Motor neuron (in vitro differentiated cells): ENCODE results near the gene SLC6A19. TPM values are rescaled to one million over a fixed set of nuclear protein-coding genes. Genes with fewer than 3 reads are reported as not detected.

Experiments
- ATAC-seq, 8 experiments: fragments of 200-7000 bp; cut with Tn5 transposase; replicated peaks in 6 of 8; 2 replicates each; pipeline ENCODE4 v1.8.0; 2021; ENCODE audit warnings: mild to moderate bottlenecking in 8 of 8, moderate library complexity in 8 of 8
- H3K27ac ChIP-seq, 2 donors: fragments of 250-450 bp; sonication (Bioruptor Pico); 2 replicates each; pipeline ENCODE4 v1.9.0; 2021; ENCODE audit warnings: antibody characterized with exemption in 2 of 2, mild to moderate bottlenecking in 2 of 2, moderate library complexity in 1 of 2
- H3K4me1 ChIP-seq, 2 donors: fragments of 250-450 bp; sonication (Bioruptor Pico); replicated peaks in 1 of 2; 2 replicates each; pipeline ENCODE4 v1.6.1; 2021; ENCODE audit warnings: antibody characterized with exemption in 2 of 2, mild to moderate bottlenecking in 2 of 2, moderate library complexity in 1 of 2
- H3K4me3 ChIP-seq, 5 donors: fragments of 250-450 bp; sonication (Bioruptor Pico); 2 replicates each; pipeline ENCODE4 v1.9.0; 2021; ENCODE audit warnings: antibody characterized with exemption in 5 of 5, mild to moderate bottlenecking in 5 of 5, moderate library complexity in 4 of 5
- WGBS, 10 experiments: fragments of 450-650 bp; shearing (Covaris generic); methylation state at CpG; one replicate each; pipeline ENCODE4 v1.0.0; 2022; 5-methylcytosine and 5-hydroxymethylcytosine counted together
- in situ Hi-C, 9 experiments: fragments of 400-800 bp; cut with MboI; loops; one replicate each; pipeline ENCODE4 v1.15.0; 2021; ENCODE audit warnings: low sequenced_read_pairs in 9 of 9, low pct_unique_long_range_greater_than_20kb in 2 of 9; ENCODE audit not compliant: unreplicated experiment in 9 of 9
- total RNA-seq, 8 experiments: library from RNA; unstranded; fragments of 300-600 nt; gene quantifications; 2 replicates each; pipeline versions ENCODE4 v1.2.3 to v1.2.4, GENCODE V29; 2022

The SLC6A19 gene
- total RNA-seq, 8 experiments from 2014 or later, result 0.04 to 0.24 (median 0.10) TPM; not detected in 3

DNA sequence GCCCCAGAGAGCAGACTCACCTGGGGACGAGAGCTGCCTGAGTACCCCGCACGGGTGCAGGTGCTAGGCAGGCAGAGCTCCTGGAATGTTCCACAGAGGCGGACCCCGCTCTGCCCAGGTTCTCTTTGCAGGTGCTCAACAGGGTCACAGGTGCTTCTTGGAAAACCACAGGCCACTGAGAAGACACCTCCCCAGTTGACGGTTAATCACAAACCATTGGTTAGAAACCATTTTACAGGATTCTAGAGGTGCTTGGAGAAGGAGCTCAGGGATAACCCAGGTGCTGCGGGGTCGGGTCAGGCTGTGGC is 17.3 kb upstream of the SLC6A19 start:
- 100% methylated on average over 1 of the region's 8 CpGs; no CpG with 5 or more reads in 9 of the 10 experiments for WGBS, 10 experiments
- no peak for ATAC-seq
- in situ Hi-C loops, result loop anchor here in 1 of 9 experiments (25.0 kb wide), 1 partner anchor 453 kb away; no protein-coding TSS in a partner anchor
- Histone ChIP-seq H3K27ac (peak overlapping the region in 1 of 2 donors; percentile 60), H3K4me1 (peaks cover 22 to 25% of the 10 kb centered on the region in 2 donors), H3K4me3 (no peak overlapping the region)

DNA sequence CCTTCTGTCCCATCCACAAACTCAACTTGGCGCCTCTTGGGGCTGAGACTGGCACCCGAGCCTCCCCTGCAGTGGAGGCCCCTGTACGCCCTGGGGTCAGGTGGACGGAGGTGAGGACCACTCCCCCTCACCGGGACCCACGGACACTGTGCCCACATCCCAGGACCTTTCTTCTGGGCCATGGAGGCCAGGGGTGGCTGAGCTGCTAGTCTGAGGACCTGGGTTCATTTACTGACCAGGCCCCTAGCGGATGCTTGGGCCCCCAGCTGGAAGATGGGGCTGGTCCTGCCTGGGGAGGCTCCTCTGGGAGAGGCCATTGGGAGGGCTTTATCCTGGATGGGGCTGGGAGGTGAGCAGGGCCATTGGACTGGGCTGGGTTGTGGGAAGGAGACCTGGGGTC is 16.9 kb upstream of the SLC6A19 start:
- WGBS, 10 experiments, result 80 to 100% methylated on average over 1 of the region's 7 CpGs; no CpG with 5 or more reads in 8 of the 10 experiments
- in situ Hi-C loops, result loop anchor here in 1 of 9 experiments (25.0 kb wide), 1 partner anchor 453 kb away; no protein-coding TSS in a partner anchor
- ATAC-seq, result no peak
- no peak overlapping the region for H3K27ac ChIP-seq
- H3K4me1 ChIP-seq, result peaks cover 22 to 25% of the 10 kb centered on the region in 2 donors
- H3K4me3 ChIP-seq, result no peak overlapping the region

DNA sequence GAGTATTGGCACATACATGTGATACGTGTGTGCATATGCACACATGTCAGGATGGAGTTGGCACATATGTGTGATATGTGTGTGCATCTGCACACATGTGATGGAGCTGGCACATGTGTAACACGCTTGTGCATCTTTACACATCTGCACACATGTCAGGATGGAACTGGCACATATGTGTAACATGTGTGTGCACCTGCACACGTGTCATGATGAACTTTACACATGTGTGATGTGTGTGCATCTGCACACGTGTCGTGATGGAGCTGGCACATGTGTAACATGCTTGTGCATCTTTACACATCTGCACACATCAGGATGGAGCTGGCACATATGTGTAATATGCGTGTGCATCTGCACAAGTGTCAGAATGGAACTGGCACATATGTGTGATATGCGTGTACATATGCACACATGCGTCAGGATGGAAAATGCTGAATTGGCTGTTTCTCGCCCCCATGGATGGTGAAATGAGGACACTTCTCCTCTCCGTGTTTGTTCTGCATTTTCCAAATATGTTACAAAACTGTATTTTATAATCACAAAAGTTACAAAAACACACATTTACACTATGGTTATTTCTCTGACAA is 16.3 kb upstream of the SLC6A19 start:
- 47 to 97% (median 67%) methylated on average over 3 to 7 of the region's 10 CpGs; no CpG with 5 or more reads in 4 of the 10 experiments for WGBS, 10 experiments
- Histone ChIP-seq H3K4me3 (no peak overlapping the region), H3K27ac (no peak overlapping the region), H3K4me1 (peaks cover 22 to 25% of the 10 kb centered on the region in 2 donors)
- ATAC-seq, result no peak
- in situ Hi-C loops, result loop anchor here in 1 of 9 experiments (25.0 kb wide), 1 partner anchor 452 kb away; no protein-coding TSS in a partner anchor

DNA sequence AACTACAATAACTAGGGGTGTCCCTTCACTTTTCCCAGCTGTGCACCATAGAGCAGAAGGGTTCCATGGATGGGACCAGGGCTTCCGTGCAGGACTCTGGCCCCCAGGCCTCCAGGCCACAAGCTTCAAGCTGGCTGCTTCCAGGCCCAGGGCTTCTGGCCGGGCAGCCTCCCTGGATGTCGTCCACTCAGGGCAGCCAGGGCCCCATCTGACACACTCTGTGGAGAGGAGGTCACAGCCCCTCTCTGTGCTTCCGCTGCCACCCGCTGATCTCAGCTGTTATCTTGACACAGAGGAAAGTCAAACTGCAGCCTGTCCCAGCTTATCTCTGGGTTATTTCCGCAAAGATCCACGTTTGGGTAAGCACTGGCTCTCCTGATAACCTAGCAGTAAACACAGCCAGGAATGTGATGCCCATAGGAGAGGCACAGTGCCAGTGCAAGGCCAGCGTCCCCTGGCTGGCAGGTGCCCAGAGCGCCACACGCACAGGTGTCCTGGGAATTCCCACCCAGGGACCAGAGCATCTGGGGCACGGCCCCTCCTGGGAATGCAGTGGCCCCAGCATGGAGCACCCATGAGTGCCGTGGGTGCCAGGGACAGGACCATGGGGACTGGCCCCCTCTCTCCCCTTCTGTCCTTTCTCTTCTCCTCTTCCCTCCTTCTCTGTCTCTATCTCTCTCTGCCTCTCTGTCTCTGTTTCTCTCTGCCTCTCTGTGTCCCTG is 15.6 kb upstream of the SLC6A19 start:
- in situ Hi-C loops, result loop anchor here in 1 of 9 experiments (25.0 kb wide), 1 partner anchor 452 kb away; no protein-coding TSS in a partner anchor
- peaks cover 24 to 27% of the 10 kb centered on the region in 2 donors for H3K4me1 ChIP-seq
- H3K4me3 ChIP-seq, result no peak overlapping the region
- no peak overlapping the region for H3K27ac ChIP-seq
- peak in 1 of 8 experiments; percentile 16 for ATAC-seq
- 0 to 100% (median 83%) methylated on average over 1 to 7 of the region's 12 CpGs; no CpG with 5 or more reads in 2 of the 10 experiments for WGBS, 10 experiments

DNA sequence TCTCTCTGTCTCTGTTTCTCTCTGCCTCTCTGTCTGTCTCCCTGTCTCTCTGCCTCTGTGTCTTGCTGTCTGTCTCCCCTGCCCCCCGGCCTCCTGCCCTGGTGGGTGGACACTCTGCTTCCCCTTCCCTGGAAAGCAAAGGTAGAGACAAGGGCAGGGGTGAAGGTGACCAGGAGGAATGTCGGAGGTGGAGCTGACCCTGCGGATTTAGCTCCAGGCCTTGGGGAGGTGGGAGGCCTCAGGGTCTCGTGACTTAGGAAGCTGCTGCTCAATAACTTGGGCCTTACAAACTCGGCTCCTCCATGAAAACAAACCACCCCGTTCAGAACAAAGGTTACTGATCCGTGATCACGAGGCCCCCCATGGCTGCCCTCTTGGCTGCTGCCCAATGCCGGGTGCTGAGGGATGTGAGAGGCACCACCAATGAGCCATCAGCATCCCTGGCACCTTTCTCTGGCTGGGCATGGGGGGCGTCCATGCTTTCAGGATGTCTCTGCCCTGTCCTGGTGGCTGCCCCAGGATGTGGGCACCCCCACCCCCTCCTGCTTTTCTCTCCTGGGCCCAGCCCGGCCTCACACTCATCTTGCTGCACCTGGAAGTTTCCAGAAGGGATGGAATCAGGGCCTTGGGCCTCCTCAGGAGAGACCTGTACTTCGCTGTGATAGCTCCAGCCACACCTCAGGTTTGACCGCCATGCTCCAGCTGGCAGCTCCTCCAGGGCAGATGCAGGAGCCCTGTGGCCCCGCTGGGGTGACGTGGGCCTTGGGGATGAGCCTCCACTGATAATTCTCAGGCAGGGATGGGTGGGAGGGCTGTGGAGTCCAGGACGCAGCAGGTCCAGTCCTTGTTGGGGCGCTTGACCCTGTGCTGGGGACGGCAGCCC is 14.8 kb upstream of the SLC6A19 start:
- H3K4me3 ChIP-seq, result no peak overlapping the region
- H3K4me1 ChIP-seq, result peaks cover 25 to 26% of the 10 kb centered on the region in 2 donors
- H3K27ac ChIP-seq, result no peak overlapping the region
- in situ Hi-C loops, result loop anchor here in 1 of 9 experiments (25.0 kb wide), 1 partner anchor 451 kb away; no protein-coding TSS in a partner anchor
- ATAC-seq, result no peak
- WGBS, 10 experiments, result 0 to 70% (median 38%) methylated on average over 1 to 6 of the region's 18 CpGs; no CpG with 5 or more reads in 2 of the 10 experiments

DNA sequence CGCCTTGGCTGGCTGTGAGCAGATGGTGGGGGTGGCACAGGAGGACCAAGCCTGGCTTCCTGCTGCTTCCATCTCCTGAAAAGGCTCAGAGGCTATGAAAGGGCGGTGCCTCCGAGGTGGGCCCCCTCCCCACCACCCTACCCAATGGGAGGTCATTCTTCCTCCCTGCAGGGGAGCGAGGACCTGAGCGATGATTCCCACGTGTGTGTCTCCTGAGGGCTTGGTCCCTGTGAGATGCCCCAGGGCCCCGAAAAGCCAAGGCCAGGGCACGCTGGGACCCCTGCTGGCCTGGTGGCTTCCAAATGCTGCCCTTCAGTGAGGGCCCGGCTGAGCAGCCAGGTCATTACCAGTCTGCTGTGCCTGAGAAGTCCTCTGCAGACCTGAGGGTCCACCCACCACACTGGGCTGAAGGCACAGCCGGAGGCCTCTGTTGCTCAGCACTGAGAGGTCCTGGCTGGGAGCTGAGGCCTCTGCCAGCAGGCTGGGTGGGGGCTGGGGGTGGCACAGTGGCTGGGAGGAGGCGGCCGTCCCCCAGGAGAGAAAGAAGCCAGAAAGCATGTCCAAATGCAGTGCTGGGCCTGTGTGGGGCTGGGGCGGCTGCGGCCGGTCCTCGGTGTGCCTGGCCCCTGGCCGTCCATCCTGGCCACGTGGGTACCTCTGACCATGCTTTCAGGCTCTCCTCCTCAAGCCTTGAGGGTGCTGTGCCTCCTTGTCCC is 14.0 kb upstream of the SLC6A19 start:
- ATAC-seq, result no peak
- 68% methylated on average over 5 of the region's 18 CpGs; no CpG with 5 or more reads in 9 of the 10 experiments for WGBS, 10 experiments
- in situ Hi-C loops, result loop anchor here in 1 of 9 experiments (25.0 kb wide), 1 partner anchor 450 kb away; no protein-coding TSS in a partner anchor
- peaks cover 23 to 25% of the 10 kb centered on the region in 2 donors for H3K4me1 ChIP-seq
- H3K27ac ChIP-seq, result no peak overlapping the region
- no peak overlapping the region for H3K4me3 ChIP-seq

DNA sequence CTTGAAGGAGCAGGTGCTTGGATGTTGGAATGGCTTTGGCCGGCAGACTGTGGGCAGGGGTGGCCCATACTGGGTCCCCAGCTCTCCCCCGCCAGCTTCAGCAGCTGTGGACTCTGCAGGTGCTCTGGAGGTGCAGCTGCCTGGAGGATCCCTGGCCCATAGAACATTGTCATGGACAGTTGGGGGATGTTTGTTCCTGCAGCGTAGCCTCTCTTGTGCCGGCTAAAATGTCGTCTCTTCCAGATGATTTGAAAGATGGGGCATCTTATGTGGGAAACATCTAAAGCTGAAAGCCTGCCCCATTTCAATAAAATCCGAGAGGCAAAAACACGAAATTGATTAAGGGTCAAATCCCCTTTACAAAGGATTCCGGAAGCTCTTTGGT is 13.5 kb upstream of the SLC6A19 start:
- no peak for ATAC-seq
- Histone ChIP-seq H3K27ac (no peak overlapping the region), H3K4me1 (peaks cover 17 to 19% of the 10 kb centered on the region in 2 donors), H3K4me3 (no peak overlapping the region)
- in situ Hi-C loops, result loop anchor here in 1 of 9 experiments (25.0 kb wide), 1 partner anchor 449 kb away; no protein-coding TSS in a partner anchor
- 17 to 93% (median 84%) methylated on average over 2 to 7 of the region's 8 CpGs; no CpG with 5 or more reads in 2 of the 10 experiments for WGBS, 10 experiments

DNA sequence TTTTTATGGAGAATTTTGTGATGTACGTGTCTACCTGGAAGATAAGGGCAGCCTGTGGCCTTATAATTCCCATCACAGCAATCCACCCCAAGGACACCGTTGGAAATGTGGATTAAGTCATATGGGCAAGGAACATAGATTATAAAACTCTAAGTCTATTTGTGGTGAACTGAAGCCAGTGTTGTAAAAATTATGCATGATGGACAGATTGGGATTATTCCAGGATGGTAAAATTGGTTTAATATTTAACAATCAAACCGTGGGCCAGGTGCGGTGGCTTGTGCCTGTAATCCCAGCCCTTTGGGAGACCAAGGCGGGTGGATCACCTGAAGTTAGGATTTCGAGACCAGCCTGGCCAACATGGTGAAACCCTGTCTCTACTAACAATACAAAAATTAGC is 12.9 kb upstream of the SLC6A19 start:
- no peak overlapping the region for H3K27ac ChIP-seq
- ATAC-seq, result no peak
- WGBS, 10 experiments, result 17 to 90% (median 52%) methylated on average over 2 to 5 of the region's 6 CpGs; no CpG with 5 or more reads in 2 of the 10 experiments
- peaks cover 12 to 14% of the 10 kb centered on the region in 2 donors for H3K4me1 ChIP-seq
- H3K4me3 ChIP-seq, result no peak overlapping the region
- in situ Hi-C loops, result loop anchor here in 1 of 9 experiments (25.0 kb wide), 1 partner anchor 449 kb away; no protein-coding TSS in a partner anchor

DNA sequence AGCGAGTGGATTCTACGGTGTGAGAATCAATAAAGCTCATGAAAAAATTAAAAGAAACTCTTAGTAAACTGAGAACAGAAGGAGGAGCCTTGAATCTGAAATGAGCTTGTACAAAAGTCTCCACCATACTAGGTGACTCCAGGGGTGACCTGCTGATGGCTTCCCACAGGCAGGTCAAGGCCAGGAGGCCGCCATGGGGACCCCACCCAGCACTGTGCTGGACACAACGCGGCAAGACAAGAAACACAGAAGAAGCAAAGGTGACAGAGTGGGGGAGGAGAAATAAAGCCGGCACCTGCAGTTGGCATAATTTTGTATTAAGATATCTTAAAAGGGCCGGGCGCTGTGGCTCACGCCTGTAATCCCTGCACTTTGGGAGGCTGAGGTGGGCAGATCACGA is 12.1 kb upstream of the SLC6A19 start:
- in situ Hi-C loops, result loop anchor here in 1 of 9 experiments (25.0 kb wide), 1 partner anchor 448 kb away; no protein-coding TSS in a partner anchor
- 37 to 92% (median 81%) methylated on average over 1 to 10 of the region's 10 CpGs; no CpG with 5 or more reads in 1 of the 10 experiments for WGBS, 10 experiments
- Histone ChIP-seq H3K4me3 (no peak overlapping the region), H3K27ac (no peak overlapping the region), H3K4me1 (peaks cover 6 to 8% of the 10 kb centered on the region in 2 donors)
- ATAC-seq, result no peak

DNA sequence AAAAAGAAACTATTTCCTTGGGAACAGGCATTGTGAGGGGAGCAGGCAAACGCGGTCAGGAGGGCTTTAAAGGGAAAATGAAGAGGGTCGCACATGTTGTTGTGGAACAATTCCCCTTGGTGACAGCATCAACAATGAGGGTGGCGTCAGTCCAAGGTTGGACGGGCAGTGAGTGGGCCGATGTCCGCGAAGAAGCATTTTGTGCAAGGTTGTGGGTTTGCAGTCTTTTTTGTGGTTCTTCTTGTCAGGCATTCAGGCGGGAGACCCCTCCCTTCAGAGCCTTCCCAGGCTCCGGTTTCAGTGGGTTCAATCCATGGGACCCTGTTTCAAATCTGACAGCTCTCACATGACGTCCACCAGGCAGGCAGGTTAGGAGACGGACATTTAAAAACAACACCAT is 11.1 kb upstream of the SLC6A19 start:
- no peak overlapping the region for H3K4me3 ChIP-seq
- ATAC-seq, result no peak
- in situ Hi-C loops, result loop anchor here in 1 of 9 experiments (25.0 kb wide), 1 partner anchor 447 kb away; no protein-coding TSS in a partner anchor
- H3K27ac ChIP-seq, result no peak overlapping the region
- 0 to 90% (median 76%) methylated on average over 1 to 12 of the region's 12 CpGs for WGBS, 10 experiments
- peaks cover 6 to 8% of the 10 kb centered on the region in 2 donors for H3K4me1 ChIP-seq

DNA sequence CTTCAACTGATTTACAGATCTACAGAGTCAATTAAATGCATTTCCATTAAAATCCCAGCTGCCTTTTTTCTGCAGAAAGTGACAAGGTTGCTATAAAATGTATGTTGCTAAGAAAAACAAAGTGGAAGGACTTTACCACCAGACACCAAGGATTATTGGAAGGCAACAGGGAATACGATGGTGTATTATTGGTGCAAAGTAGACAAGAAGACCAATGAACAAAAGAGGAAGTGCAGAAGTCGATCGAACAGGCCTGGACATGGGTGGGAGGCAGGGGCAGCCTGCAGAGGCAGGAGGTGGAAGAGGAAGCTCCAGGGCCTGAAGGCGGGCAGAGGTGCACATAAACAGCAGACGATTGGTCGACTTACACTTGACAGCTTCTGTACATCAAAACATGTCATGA is 10.6 kb upstream of the SLC6A19 start:
- H3K27ac ChIP-seq, result no peak overlapping the region
- 0 to 69% (median 36%) methylated on average over 1 to 4 of the region's 6 CpGs; no CpG with 5 or more reads in 1 of the 10 experiments for WGBS, 10 experiments
- ATAC-seq, result peak in 4 of 8 experiments; percentile 77 to 84 (median 78)
- no peak overlapping the region for H3K4me3 ChIP-seq
- peaks cover 5% of the 10 kb centered on the region in 2 donors for H3K4me1 ChIP-seq
- in situ Hi-C loops, result loop anchor here in 1 of 9 experiments (25.0 kb wide), 1 partner anchor 446 kb away; no protein-coding TSS in a partner anchor
